ENCODE data around the gene ZC3H7A. TPM values are rescaled to one million over a fixed set of nuclear protein-coding genes. Genes with fewer than 3 reads are reported as not detected.

Gene ZC3H7A
- total RNA-seq, 1 experiment from 2014 or later: 43.1 TPM

DNA sequence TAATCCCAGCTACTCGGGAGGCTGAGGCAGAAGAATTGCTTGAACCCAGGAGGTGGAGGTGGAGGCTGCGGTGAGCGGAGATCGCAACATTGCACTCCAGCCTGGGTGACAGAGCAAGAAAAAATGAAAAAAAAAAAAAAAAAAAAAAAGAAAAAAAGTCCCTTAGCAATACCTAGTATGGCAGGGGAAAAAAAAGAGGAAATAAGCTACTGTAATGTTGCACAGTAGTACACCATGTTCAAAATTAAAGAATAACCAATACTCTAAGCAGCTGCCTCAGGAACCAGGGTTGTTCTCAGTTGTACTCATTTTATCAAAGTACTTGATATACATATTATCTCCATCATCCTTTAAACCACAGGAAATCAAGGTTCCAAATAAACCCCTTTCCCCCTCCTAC is 37.1 kb downstream of the ZC3H7A start:
- H3K23ac ChIP-seq (ENCODE audit: insufficient read length, low read depth, low read length): no peak overlapping the region
- no peak overlapping the region for H3K27ac Mint-ChIP-seq
- no peak overlapping the region for H2BK20ac ChIP-seq (ENCODE audit: low read depth, low read length, poor library complexity, severe bottlenecking)
- no peak overlapping the region for H4K5ac ChIP-seq (ENCODE audit: insufficient read length, low read depth, low read length)
- no peaks in the 10 kb centered on the region for H3K27me3 Mint-ChIP-seq (ENCODE audit: low read depth)
- no peak overlapping the region for H3K27ac ChIP-seq (ENCODE audit: insufficient read length, low read depth, low read length)
- no peaks in the 10 kb centered on the region for H4K20me1 ChIP-seq (ENCODE audit: control insufficient read depth, insufficient read depth, insufficient read length)
- peaks cover 29 to 83% (median 79%) of the 10 kb centered on the region in 3 experiments; a peak in 6 of 7 replicates for H3K36me3 Mint-ChIP-seq (ENCODE audit: insufficient read depth in 1 of 3, low read depth in 3 of 3)
- H3K9me3 Mint-ChIP-seq: no peaks in the 10 kb centered on the region
- no peak overlapping the region for H3K4me3 Mint-ChIP-seq
- H3K27me3 ChIP-seq (ENCODE audit: insufficient read depth, low read length): no peaks in the 10 kb centered on the region
- no peaks in the 10 kb centered on the region for H3K9me3 ChIP-seq (ENCODE audit: control insufficient read depth, low read depth, low read length)
- no peak overlapping the region for H2BK12ac ChIP-seq (ENCODE audit: insufficient read length, low read depth, low read length)
- no peak overlapping the region for H2AFZ ChIP-seq (ENCODE audit: low read length)
- no peak overlapping the region for H3K4me2 ChIP-seq (ENCODE audit: insufficient read depth, insufficient read length, low read length)
- H3K14ac ChIP-seq (ENCODE audit: insufficient read depth, low read length): no peak overlapping the region
- TF ChIP-seq CTCF (conservative IDR thresholded peaks at IDR 0.05): no peak
- H3K4me1 Mint-ChIP-seq: no peaks in the 10 kb centered on the region
- no peak for DNase-seq
- H3K79me1 ChIP-seq (ENCODE audit: insufficient read depth, low read depth, low read length, poor library complexity, severe bottlenecking): no peaks in the 10 kb centered on the region
- H3K18ac ChIP-seq (ENCODE audit: insufficient read length, low read depth, low read length): no peak overlapping the region
- no peak overlapping the region for H2BK15ac ChIP-seq (ENCODE audit: low read depth, low read length)
- H3T11ph ChIP-seq (ENCODE audit: low read length): no peak overlapping the region
- no peak overlapping the region for H2BK5ac ChIP-seq (ENCODE audit: insufficient read length, low read length)
- no peak overlapping the region for H2AK5ac ChIP-seq (ENCODE audit: insufficient read length, low read length)
- H3K79me2 ChIP-seq (ENCODE audit: insufficient read depth, low read length): no peaks in the 10 kb centered on the region
- no peak overlapping the region for H4K91ac ChIP-seq (ENCODE audit: insufficient read length, low read depth, low read length)
- WGBS (ENCODE audit: extremely low coverage, insufficient read length, low lambda C conversion rate): no CpG with 5 or more reads among the region's 4 CpGs
- no peak overlapping the region for H2BK120ac ChIP-seq (ENCODE audit: low read depth, low read length, poor library complexity, severe bottlenecking)
- no peaks in the 10 kb centered on the region for H3K23me2 ChIP-seq (ENCODE audit: insufficient read length, low read depth, low read length, poor library complexity, severe bottlenecking)
- H4K8ac ChIP-seq (replicated peaks; ENCODE audit: insufficient read length, low read depth, low read length): no peak overlapping the region
- H3K9ac ChIP-seq (ENCODE audit: extremely low read depth, insufficient read length, low read length): no peak overlapping the region
- H3K4me1 ChIP-seq (ENCODE audit: insufficient read depth, low read length): no peaks in the 10 kb centered on the region
- no peak overlapping the region for H3K4ac ChIP-seq (ENCODE audit: low read depth, low read length)
- H3K56ac ChIP-seq (ENCODE audit: insufficient read length, low read depth, low read length): no peak overlapping the region
